Stimulated activated CD4-positive, alpha-beta T cell treated with anti-CD3 and anti-CD28 coated beads, TNF-alpha, amount 100 ng/mL, for 1 hour (primary cell): Measurements from ENCODE around the gene ZNF608.

Experiments used
- DNase-seq, 3 donors: peaks; one replicate each; pipeline ENCODE4 v3.0.0-alpha.2; 2020; ENCODE audit warnings: low read depth in 3 of 3, low spot score in 1 of 3

ZNF608 gene, protein sequence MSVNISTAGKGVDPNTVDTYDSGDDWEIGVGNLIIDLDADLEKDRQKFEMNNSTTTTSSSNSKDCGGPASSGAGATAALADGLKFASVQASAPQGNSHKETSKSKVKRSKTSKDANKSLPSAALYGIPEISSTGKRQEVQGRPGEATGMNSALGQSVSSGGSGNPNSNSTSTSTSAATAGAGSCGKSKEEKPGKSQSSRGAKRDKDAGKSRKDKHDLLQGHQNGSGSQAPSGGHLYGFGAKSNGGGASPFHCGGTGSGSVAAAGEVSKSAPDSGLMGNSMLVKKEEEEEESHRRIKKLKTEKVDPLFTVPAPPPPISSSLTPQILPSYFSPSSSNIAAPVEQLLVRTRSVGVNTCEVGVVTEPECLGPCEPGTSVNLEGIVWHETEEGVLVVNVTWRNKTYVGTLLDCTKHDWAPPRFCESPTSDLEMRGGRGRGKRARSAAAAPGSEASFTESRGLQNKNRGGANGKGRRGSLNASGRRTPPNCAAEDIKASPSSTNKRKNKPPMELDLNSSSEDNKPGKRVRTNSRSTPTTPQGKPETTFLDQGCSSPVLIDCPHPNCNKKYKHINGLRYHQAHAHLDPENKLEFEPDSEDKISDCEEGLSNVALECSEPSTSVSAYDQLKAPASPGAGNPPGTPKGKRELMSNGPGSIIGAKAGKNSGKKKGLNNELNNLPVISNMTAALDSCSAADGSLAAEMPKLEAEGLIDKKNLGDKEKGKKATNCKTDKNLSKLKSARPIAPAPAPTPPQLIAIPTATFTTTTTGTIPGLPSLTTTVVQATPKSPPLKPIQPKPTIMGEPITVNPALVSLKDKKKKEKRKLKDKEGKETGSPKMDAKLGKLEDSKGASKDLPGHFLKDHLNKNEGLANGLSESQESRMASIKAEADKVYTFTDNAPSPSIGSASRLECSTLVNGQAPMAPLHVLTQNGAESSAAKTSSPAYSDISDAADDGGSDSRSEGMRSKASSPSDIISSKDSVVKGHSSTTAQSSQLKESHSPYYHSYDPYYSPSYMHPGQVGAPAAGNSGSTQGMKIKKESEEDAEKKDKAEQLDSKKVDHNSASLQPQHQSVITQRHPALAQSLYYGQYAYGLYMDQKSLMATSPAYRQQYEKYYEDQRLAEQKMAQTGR (N-terminal part only)

DNA sequence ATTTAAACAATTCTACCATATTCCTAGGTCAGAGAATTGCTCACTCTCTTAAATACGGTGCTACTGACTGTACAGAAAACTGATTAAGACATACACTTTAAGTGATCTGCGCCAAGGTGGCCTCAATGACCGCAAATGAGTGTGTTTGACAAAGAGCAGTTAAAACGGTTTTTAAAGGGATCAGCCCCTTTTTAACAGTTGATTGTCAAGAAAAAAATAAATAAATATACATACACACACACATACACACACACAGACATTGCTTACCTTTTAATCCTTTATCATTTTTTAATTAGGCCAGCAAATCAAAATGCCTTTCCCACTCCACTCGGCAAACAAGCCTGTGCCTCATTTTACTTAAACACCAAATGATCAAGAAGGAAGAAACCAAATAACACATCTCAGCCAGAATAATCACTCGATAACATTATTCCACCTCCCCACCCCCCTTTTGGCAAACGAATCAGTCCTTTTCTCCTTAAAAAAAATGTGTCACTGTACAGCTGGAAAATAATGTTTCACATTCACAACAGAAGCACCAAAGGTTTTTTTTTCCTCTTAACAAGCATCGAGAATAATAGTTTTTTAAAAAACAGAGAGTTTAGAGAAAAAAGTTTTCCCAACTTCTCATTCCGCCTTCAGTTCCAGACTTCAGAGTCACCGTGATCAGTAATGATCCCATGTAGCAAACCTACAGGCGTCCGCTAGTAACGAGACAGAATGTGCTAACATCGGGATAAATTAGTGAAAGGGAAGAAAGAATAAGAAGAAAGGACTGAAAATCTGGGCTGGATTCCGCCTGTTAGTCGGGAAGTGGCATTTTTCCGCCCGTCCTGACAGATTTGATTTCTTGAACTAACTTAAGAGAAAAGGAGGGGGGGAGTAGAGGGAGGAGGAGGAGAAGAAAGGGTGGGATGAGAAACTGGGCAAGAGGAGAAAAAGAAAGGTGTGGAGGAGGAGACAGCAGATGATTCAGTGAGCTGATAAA lies at the start of gene ZNF608:
Gene ZNF608 (minus strand): TSS at position 712 of the 988 bp plus-strand sequence. CDS start 1,650 bp downstream, outside the sequence.
- DNase-seq: no peak

DNA sequence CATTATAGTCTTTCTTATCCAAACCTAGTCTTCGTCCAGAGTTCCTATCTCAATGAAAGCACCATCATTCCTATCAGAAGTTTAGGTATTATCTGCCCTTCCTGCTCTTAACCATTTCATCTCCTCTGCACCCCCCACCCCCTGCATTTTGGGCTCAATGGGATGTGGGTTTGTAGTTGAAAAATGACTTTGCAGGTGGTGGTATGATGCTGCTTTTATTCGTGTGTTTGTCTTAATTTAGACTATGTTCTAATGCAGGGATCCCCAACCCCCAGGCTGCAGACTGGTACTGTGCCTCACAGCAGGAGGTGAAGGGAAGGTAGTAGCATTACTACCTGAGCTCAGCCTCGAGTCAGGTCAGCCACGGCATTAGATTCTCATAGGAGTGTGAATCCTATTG lies 49.4 kb upstream of the ZNF608 start:
- no peak for DNase-seq

DNA sequence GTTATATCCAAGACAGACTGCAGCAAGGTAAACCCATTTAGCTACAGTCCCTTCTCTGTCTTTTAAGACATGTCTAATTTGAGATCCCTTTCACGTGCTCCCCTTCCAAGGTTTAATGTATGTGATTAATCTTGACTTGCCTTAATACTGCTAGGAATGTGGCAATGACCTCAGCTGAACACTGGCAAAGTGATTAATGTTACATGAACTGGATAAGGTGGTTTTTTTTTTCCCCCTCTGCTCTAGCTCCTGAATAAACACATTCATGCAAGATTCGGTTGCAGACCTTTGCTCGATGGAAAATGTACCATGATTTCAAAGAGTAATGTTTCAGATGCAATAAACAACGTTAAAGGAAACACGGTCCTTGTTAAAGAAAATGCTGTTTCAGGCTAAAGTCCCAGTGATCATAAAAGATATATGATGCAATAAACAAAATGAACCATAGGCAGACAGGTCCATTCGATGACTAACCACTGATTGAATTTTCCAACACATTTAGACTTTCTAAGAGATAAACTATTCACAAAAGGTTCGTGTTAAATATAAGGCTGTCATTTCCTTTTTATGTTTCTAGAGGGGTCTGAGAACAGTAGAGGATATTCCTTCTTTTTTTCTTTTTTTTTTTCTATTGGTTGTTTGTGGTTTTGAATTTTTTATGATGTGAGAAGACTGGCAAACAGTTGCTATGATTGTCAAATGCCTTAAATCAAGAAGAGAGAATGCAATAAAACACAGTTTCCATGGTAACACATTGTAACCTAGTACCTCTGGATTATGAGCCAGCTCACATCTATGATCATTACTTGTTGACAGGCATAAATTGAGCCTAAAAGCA lies 44.7 kb upstream of the ZNF608 start:
- no peak for DNase-seq

DNA sequence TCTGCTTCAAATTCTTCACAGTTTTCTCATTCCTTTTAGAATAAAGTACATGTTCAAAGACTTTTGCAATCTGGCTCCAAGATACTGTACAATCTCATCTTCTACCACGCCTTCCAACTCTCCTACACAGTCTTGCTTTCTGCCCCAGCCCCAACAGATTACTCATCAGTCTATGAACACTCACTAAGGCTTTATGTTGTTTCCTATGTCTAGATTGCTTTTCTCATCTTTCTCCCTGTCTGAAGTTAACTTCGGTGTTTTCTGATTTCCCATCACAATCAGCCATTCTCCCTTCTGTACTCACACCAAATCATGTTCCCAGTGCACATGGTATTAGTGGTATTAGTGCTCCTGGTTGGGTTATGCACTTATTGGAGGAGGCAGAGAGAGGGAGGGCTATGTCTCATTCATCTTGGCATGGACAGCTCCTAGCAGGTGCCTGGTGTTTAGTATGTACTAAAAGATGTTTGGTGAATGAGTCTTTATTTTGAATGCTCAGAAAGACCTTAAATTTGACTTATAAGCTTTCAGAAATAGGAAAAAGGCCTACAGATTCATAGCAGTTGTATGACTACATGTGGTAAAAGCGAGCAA lies 44.0 kb upstream of the ZNF608 start:
- DNase-seq: no peak

DNA sequence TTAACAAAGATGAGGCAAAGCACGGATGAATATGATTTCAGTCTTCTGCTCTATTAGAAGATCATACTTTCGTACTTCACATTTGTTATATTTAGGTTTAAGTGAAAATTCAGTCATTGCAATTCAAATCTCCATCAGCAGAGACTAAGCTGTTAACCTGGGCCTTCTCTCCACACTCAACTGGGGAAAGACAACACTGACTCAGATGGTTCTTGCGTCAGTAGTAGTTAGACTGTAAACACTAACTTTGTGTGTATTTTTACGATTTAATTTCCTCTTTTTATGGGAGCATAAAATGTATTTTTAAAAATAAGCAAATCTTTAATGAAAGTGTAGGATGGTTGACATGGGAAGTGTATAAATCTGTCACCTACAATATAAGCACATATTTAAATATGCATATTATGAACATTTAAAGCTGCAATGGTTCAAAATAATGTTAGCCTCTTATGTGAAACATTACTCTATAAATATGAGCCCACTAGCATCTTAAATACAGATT lies 42.7 kb upstream of the ZNF608 start:
- no peak for DNase-seq

DNA sequence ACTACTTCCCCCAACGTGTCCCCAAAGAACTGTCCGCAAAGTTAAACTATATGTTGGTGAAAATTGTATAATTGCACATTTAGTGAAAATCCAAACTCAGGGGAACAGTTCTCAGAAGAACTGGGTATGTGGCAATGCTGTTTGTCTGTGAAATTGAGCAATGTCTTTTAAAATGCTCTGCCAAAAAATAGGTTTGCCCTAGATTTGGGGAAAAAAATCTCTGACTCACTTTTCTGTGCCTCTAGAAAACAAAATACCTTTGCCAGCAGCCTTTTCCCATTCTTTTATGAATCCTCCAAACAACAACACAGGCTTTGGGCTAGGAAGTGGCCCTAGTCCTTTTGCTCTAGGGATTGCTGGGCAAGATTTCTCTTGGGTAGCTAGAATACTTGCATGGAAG lies 37.4 kb upstream of the ZNF608 start:
- no peak for DNase-seq

DNA sequence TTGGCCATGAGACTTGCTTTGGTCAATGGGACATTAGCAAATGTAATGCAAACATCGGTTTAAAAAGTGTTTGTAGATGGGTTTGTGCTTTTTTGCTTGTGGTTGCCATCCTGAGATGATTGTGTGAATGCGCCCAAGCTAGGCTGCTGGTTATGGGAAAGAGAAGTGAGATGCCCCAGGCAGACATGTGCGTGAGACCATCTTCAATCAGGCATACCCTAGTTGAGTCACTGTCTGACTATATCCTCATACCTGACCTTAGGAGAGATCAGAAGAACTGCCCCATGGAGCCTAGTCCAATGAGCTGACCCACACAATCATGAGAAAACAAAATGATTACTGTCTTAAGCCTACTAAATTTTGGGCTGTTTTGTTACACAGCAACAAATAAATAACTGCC lies 36.8 kb upstream of the ZNF608 start:
- DNase-seq: no peak

DNA sequence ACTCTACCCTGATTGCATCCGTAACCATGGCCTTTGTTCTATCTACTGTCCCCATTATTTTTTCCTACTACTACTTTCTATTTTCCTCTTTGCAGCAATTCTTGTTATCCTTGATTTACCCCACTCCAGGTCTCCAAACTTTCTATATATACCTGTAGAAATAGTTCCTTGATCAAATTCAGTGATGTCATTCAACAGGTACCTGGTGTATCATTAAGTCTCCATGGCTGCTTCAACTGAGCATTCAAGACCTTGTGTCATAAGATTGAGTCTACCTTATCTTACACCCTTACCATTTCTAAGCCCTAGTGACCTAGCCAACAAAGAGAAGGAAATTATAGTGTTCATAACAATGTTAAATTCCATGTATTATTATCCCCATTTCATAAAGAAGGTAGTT lies 35.8 kb upstream of the ZNF608 start:
- no peak for DNase-seq

DNA sequence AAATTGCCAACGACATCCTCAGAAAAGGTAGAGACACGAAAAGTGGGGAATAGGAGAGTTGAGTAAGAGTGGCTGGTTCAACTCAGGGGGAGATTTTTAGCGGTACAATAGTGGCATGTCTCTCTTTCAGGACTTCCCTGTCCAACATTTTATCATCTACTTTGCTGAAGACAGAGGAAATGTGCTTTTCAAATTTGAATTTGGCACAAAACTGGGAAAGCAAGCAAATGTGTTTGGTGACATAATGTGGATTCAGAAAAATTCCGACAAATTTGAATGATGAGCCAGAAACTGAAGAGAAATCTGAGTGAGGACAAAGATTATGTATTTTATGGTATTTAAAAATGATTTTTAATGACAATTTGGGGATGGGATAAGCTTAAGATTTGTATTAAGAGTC lies 33.6 kb upstream of the ZNF608 start:
- no peak for DNase-seq

DNA sequence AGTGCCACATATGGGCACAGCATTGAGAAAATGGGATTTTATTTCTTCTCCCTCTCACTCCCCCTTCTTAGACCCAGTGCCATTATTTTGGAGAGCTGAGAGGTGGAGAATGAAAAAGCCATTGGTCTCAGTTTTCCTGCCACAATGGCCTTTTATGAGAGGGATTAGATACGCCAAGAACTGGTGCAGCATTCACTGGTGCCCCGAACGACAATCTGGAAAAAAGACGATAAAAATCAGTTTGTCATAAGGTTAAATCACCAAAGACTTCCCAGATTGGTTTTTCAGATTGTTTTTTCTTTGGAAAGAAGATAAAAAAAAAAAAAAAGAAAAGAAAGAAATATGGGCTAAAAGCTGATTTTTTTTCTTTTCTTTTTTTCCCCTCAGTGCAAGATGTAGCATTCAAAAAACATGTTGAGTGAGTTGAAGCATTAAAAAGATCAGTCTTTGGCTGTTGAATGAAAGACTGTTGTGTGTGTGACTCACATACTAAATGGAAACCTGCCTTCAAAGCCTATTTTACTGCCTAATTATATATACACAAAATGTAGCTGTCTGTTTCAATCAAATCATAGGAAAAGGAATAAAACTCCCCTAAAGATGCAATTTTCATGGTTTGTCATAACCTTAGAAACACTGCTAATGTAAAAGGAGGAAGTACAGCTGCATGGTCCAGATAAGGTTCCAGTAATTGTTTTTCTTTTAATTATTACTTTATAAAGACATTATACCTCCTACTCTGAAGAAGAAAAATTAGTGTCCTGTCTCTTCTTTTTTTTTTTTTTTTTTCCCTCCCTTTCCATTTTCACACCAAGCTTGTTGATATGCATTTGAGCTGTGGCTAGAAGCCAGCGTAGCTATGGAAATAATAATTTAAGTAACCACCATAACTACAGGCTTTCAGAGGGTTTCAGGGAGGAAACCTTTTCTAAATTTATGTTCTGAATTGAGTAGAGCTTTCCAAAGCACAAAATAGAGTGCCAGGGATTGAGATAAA lies 27.2 kb upstream of the ZNF608 start:
- no peak for DNase-seq

DNA sequence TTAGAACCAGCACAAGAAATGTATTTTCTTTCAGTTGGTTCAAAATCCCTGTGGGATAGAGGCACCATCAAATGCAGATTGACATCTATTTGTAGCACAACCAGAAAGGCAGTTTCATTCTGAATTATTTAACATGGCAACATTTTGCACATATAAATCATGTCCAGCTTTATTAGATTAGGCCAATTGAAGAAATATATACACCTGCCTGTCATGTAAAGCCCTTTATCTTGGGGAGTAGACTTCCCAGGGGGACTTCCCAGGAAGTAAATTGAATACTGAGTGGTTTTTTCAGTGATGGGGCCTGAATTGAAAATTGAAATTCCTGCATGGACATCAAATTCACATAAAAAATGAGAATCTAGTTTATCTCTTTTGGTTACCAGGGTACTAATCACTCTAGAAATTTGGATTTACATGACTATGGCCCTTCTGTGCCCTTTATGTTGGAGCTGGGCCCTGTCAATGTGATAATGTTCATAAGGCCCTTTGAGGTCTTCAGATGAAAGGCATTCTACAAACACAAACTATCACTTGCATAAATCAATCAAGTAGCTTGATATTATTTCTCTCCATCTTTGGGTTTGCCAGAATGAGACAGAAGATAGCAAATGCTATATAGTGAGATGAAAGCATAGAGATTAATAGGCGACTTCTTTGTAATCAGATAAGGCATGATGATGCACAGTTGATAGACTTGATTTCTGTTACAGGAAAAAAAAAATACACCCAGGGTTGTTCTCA lies 26.2 kb upstream of the ZNF608 start:
- DNase-seq: no peak

DNA sequence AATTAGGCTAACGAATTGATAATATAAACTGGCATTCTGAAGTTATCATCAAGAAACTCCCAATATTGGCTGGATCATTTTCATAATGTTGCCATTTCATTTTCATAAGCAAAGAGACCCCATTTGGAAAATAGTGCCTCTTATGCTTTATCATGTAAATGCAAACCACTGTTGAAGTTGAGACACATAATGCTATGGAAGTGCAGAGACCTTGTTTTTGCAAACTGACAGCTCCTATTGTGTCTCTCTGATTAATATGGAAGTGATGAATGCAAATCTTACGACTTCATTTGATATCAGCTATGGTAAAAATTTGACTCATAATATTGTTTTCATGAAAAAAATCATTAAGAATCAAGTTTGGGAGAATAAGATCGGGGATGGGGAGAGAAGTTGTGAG lies 25.3 kb upstream of the ZNF608 start:
- no peak for DNase-seq

DNA sequence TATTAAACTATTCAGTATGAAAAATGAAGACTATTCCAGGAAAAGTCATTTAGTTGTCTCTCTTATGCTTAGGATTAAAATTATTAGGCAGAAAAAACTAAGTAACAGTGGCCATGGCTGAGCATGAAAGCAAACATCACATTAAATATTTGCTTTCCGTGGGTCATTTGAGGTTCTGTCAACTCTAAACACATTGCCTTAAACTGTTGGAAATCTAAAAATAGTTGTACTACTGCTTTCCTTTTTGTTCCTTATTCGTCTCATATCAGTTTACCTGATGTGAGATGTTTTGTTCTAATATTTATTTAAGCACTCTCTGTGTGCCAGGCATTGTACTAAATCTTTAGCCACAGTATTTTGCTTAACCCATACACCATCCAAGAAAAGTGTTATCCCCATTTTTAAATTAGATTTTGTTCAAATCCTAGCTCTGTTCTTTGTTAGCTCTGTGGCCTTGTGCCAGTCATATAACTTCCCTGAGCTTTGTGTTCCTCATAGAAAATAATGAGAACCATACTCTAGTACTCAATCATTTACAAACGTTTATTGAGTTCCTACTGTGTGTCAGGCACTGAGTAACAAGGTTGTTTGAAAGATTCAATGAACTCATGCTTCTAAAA lies 18.7 kb upstream of the ZNF608 start:
- DNase-seq: no peak

DNA sequence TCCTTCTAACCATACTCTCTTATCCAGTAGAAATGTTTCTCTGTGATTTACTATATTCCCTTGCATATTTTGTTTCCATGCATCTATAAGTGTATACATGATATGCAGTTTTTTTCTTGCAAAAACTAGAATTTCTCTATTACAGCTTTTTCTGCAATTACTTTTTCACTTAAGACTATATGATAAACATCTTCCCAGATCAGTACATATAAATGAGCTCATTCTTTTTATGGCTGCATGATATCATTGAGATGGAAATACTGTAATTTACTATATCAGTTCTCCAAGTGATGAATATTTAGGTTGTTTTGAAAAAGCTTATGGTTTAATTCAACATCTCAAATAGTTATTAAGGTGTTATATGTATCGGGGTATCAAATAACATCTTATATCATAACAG lies 18.1 kb upstream of the ZNF608 start:
- DNase-seq: no peak

DNA sequence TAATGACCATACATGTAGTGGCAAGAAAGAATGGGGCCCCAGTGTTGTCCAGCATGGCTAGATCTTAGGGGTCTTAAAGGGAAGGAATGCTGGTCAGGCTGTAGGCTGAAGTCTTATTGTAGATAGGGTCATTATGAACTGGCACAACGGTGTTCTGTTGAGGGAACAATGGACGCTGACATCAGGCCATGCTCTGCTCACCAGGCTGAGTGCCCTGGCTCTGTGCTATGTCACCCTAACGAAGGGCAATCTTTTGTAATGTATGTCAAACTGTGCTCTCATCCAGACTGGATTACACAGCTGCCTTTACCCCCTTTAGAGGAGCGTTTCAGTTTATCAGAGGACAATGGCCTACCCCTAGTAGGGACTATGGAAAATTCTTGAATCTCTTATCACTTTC lies 14.6 kb upstream of the ZNF608 start:
- DNase-seq: no peak

DNA sequence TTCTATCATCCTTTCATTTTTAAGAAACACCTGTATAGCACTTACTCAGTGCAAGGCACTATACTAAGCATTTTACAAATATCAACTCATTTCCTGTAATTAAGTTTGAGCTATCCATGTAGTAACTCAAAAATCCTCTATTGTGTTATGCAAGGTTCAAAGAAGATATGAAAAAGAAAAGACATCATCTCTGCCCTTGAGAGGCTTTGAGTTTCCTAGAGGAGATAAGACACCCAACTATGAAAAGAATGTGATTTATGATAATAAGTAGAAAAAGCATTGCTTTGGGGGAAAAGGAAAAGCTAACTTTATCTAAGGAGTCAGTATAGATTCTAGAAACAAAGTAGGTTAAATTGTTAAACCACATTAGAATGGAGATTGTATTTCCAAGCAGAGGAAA lies 14.2 kb upstream of the ZNF608 start:
- no peak for DNase-seq

DNA sequence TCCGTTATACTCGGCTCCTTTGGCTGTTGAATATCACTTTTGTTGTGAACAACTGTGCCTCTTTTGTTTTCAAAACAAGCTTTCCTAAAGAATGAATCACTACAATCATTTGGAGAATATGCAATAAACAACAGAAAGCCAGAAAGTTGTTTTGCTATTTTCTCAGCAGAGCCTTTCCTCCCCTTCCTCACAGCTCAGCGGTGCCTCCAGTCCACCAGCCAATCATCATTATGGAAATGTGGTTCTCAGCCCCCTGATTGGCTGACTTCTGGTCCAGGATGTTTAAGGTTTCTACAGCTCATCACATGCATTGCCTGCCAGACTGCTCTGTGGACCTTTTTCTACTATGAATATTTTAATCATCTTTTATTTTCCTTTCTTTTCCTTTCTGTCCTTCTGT lies 9.1 kb upstream of the ZNF608 start:
- no peak for DNase-seq
